OCI-LY7 (cell line): ENCODE data around the gene SPOPL. TPM values are rescaled to one million over a fixed set of nuclear protein-coding genes. Genes with fewer than 3 reads are reported as not detected.

Experiments
- BruUV-seq: library from RNA; stranded (reverse); fragments of 400-500 nt; replicated peaks from 2 replicates; lab custom pipeline; 2021; lab: Mats Ljungman, UMichigan
- CTCF ChIA-PET: fragments of 300-600 bp; sonication (Branson Sonifier 250); formaldehyde crosslinking; loops from one replicate; lab custom pipeline; 2022; ENCODE audit warnings: antibody characterized with exemption; ENCODE audit not compliant: unreplicated experiment; lab: Charles Lee
- POLR2A ChIA-PET: fragments of 300-600 bp; sonication (Branson Sonifier 250); formaldehyde crosslinking; loops from one replicate; lab custom pipeline; 2022; ENCODE audit warnings: antibody characterized with exemption; lab: Charles Lee
- DNase-seq: peaks from one replicate; pipeline ENCODE4 v3.0.0-alpha.2; 2015; ENCODE audit warnings: low spot score
- H2AFZ ChIP-seq: fragments of 200-600 bp; sonication (generic), shearing (Covaris generic); 2 replicates; pipeline ENCODE4 v1.6.1; 2014; ENCODE audit warnings: mild to moderate bottlenecking, antibody characterized with exemption, low read length, moderate library complexity
- H3K27ac ChIP-seq: fragments of 200-600 bp; sonication (generic); 2 replicates; pipeline ENCODE4 v1.5.1; 2014; ENCODE audit warnings: mixed run types, low read depth, mild to moderate bottlenecking, moderate library complexity, low read length, inconsistent platforms; ENCODE audit not compliant: poor library complexity, severe bottlenecking
- H3K36me3 ChIP-seq: fragments of 200-600 bp; sonication (generic); 2 replicates; pipeline ENCODE4 v1.6.1; 2014; ENCODE audit warnings: mild to moderate bottlenecking, antibody characterized with exemption, low read length, moderate library complexity, mixed read lengths; ENCODE audit not compliant: insufficient read depth
- H3K4me1 ChIP-seq: fragments of 200-600 bp; sonication (generic); 2 replicates; pipeline ENCODE4 v1.5.1; 2014; ENCODE audit warnings: mild to moderate bottlenecking, low read length; ENCODE audit not compliant: insufficient read depth, poor library complexity, severe bottlenecking
- H3K4me2 ChIP-seq: fragments of 200-600 bp; sonication (generic); 2 replicates; pipeline ENCODE4 v1.6.1; 2014; ENCODE audit warnings: mild to moderate bottlenecking, low read length
- H3K4me3 ChIP-seq: fragments of 200-600 bp; sonication (generic); 2 replicates; pipeline ENCODE4 v1.5.1; 2014; ENCODE audit warnings: mild to moderate bottlenecking, low read depth, low read length; ENCODE audit not compliant: poor library complexity, severe bottlenecking
- H3K79me2 ChIP-seq: fragments of 200-600 bp; sonication (generic); 2 replicates; pipeline ENCODE4 v1.6.1; 2016; ENCODE audit warnings: low read depth, mild to moderate bottlenecking, low read length, moderate library complexity, mixed read lengths; ENCODE audit not compliant: insufficient read depth
- H3K9me2 ChIP-seq: fragments of 200-600 bp; sonication (generic); 2 replicates; pipeline ENCODE4 v1.6.1; 2016; ENCODE audit warnings: mild to moderate bottlenecking, low read length, mixed read lengths; ENCODE audit not compliant: insufficient read depth
- H3K9me3 ChIP-seq: fragments of 200-600 bp; sonication (generic); 2 replicates; pipeline ENCODE4 v1.6.1; 2014; ENCODE audit warnings: mild to moderate bottlenecking, mixed run types, low read length, mixed read lengths
- H4K20me1 ChIP-seq: fragments of 200-600 bp; sonication (generic); 2 replicates; pipeline ENCODE4 v1.6.1; 2014; ENCODE audit warnings: mild to moderate bottlenecking, antibody characterized with exemption, low read length, moderate library complexity, mixed read lengths; ENCODE audit not compliant: insufficient read depth
- EZH2phosphoT487 ChIP-seq: fragments of 200-600 bp; sonication (generic); IDR thresholded peaks from 2 replicates; pipeline ENCODE4 v1.6.1; 2018; ENCODE audit warnings: low read depth, borderline replicate concordance, mild to moderate bottlenecking, mixed run types, antibody characterized with exemption, low read length, moderate library complexity, mixed read lengths
- intact Hi-C: fragments of 100-400 bp; cut with micrococcal nuclease; formaldehyde crosslinking; loops from one replicate; pipeline ENCODE4 v1.10.0; 2022; ENCODE audit not compliant: unreplicated experiment
- total RNA-seq, 2 experiments: library from RNA; depleted of rRNA in 1 of 2; stranded (reverse); fragments of >200 nt in 1 of 2; shearing (Covaris generic) in 1 of 2; gene quantifications; 2 replicates each; pipeline ENCODE4 v1.2.3, GENCODE V29; 2014 to 2022
- TF ChIP-seq, protein P1 (sequence below): fragments of 200-600 bp; sonication (generic); conservative IDR thresholded peaks from 2 replicates; pipeline ENCODE4 v1.5.1; 2014; ENCODE audit warnings: mild to moderate bottlenecking, antibody characterized with exemption, low read length, moderate library complexity, mixed read lengths

Gene SPOPL
- total RNA-seq, 2 experiments from 2014 or later = 11.4 to 18.3 TPM

DNA sequence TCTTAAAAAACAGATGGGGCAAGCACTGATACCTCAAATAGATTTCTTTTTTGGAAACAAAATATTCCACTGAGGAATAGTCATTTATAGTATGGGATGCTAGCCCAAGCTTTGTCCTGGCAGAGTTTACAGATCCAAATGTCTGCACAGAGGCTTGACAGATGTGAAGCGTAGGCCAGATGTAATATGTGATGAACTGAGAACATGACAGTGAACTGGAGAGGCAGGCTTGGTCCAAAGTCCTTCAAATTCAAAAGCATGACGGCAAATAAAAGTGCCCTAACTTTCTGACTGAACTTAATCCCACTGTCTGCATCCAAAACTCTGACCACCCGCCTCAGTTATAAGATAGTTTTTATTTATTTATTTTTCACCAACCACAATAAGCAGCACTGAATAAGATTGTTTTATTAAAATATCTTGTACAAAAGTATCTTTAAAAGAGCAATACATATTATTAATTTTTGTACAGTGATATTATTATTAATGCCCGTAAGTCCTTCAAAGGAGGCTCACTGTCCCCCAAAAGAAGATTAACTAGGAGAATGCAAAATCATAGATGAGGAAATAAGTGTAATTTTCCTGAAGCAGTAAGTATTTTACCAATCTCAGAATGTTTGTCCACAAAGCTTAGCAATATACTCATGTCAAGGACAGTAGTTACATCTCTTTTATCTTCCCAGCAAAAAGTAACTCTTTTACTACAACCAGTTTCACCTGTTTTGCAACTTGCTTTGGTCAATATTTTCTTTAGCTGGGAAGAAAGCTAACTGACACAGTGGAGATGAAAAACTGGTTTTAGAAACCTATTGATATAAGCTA is 10.7 kb upstream of the SPOPL start:
- no peak for TF ChIP-seq EZH2phosphoT487
- TF ChIP-seq, protein P1, sequence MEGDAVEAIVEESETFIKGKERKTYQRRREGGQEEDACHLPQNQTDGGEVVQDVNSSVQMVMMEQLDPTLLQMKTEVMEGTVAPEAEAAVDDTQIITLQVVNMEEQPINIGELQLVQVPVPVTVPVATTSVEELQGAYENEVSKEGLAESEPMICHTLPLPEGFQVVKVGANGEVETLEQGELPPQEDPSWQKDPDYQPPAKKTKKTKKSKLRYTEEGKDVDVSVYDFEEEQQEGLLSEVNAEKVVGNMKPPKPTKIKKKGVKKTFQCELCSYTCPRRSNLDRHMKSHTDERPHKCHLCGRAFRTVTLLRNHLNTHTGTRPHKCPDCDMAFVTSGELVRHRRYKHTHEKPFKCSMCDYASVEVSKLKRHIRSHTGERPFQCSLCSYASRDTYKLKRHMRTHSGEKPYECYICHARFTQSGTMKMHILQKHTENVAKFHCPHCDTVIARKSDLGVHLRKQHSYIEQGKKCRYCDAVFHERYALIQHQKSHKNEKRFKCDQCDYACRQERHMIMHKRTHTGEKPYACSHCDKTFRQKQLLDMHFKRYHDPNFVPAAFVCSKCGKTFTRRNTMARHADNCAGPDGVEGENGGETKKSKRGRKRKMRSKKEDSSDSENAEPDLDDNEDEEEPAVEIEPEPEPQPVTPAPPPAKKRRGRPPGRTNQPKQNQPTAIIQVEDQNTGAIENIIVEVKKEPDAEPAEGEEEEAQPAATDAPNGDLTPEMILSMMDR = no peak
- Histone ChIP-seq H3K9me3 (no peaks in the 10 kb centered on the region), H2AFZ (no peak overlapping the region), H3K4me3 (no peak overlapping the region), H3K36me3 (no peaks in the 10 kb centered on the region), H3K27ac (no peak overlapping the region), H3K4me2 (no peak overlapping the region), H3K4me1 (no peaks in the 10 kb centered on the region), H3K79me2 (no peaks in the 10 kb centered on the region), H4K20me1 (no peaks in the 10 kb centered on the region), H3K9me2 (no peaks in the 10 kb centered on the region)
- DNase-seq = no peak
- CTCF ChIA-PET = no interaction called here
- POLR2A ChIA-PET = interaction anchor here (1.0 to 1.8 kb wide), 2 partner anchors 10 to 72 kb away, joined by 5 to 6 read pairs; partner anchors contain the start of gene SPOPL
- BruUV-seq = no TSS peak
- intact Hi-C loops = loop anchor here (5.0 kb wide), 1 partner anchor 111 kb away; no protein-coding TSS in a partner anchor

DNA sequence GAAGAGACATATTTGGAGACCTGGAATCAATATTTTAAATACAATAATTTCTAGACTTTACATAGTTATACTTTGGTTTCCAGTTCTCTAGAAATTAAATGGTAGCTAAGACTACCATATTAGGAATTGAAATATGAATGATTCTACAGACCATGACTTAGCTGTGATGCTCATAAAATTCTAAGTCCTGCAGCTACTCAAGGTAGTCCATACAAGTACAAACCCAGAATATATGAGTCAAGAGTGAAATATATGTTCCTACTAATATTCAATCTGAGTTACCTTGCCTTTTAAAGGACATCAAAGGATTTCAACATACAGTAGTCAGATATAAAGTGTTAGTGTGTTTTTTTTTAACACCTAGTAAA is 10.1 kb upstream of the SPOPL start:
- POLR2A ChIA-PET = interaction anchor here (1.0 to 1.8 kb wide), 2 partner anchors 9 to 71 kb away, joined by 5 to 6 read pairs; partner anchors contain the start of gene SPOPL

More for the DNA sequence above, 10.1 kb upstream of the SPOPL start:
- CTCF ChIA-PET = no interaction called here
- intact Hi-C loops = loop anchor here (5.0 kb wide), 1 partner anchor 111 kb away; no protein-coding TSS in a partner anchor
- no peaks in the 10 kb centered on the region for H3K9me3 ChIP-seq
- H3K4me1 ChIP-seq = no peaks in the 10 kb centered on the region
- H3K79me2 ChIP-seq = no peaks in the 10 kb centered on the region
- no TSS peak for BruUV-seq
- TF ChIP-seq, protein P1 = no peak
- no peak for TF ChIP-seq EZH2phosphoT487
- no peak overlapping the region for H2AFZ ChIP-seq
- no peaks in the 10 kb centered on the region for H4K20me1 ChIP-seq
- no peak overlapping the region for H3K27ac ChIP-seq
- H3K4me3 ChIP-seq = no peak overlapping the region
- no peaks in the 10 kb centered on the region for H3K36me3 ChIP-seq
- DNase-seq = no peak
- H3K9me2 ChIP-seq = no peaks in the 10 kb centered on the region
- H3K4me2 ChIP-seq = no peak overlapping the region
